WTC11 (cell line): ENCODE measurements around the gene FIGNL2. TPM values are rescaled to one million over a fixed set of nuclear protein-coding genes. Genes with fewer than 3 reads are reported as not detected.
A peak's percentile ranks its signal among the peaks of the same experiment; 100 is the strongest.

Experiments used
- ATAC-seq: fragments of 200-7000 bp; cut with Tn5 transposase; 2 replicates; pipeline ENCODE4 v1.10.0; 2021; ENCODE audit warnings: mild to moderate bottlenecking, moderate library complexity
- CTCF ChIA-PET: fragments of 300-600 bp; sonication (Branson Sonifier 250); formaldehyde crosslinking; loops from one replicate; lab custom pipeline; 2021; ENCODE audit warnings: antibody characterized with exemption; lab: Charles Lee
- POLR2A ChIA-PET: fragments of 350-600 bp; sonication (Branson Sonifier 250); formaldehyde crosslinking; loops from one replicate; lab custom pipeline; 2021; ENCODE audit warnings: antibody characterized with exemption; lab: Charles Lee
- DNase-seq: peaks from one replicate; pipeline ENCODE4 v3.0.0; 2021; ENCODE audit warnings: low spot score
- H3K27ac Mint-ChIP-seq: 2 replicates; pipeline ENCODE4 v1.8.0; 2021; ENCODE audit warnings: mixed read lengths
- H3K27me3 Mint-ChIP-seq: 2 replicates; pipeline ENCODE4 v1.8.0; 2021; ENCODE audit warnings: low read depth, mild to moderate bottlenecking, moderate library complexity, mixed read lengths
- H3K36me3 Mint-ChIP-seq: 2 replicates; pipeline ENCODE4 v1.8.0; 2021; ENCODE audit warnings: mixed read lengths
- H3K4me1 Mint-ChIP-seq: 2 replicates; pipeline ENCODE4 v1.8.0; 2022; ENCODE audit warnings: mixed read lengths
- H3K4me3 Mint-ChIP-seq: 2 replicates; pipeline ENCODE4 v1.8.0; 2021; ENCODE audit warnings: mild to moderate bottlenecking, moderate library complexity, mixed read lengths
- H3K9me3 Mint-ChIP-seq: 2 replicates; pipeline ENCODE4 v1.8.0; 2021; ENCODE audit warnings: mixed read lengths
- ATF3 ChIP-seq: sonication (generic); formaldehyde crosslinking; conservative IDR thresholded peaks from 2 replicates; pipeline ENCODE4 v1.8.1; 2022; ENCODE audit warnings: mild to moderate bottlenecking, missing genetic modification reagents
- ETV6 ChIP-seq: sonication (generic); formaldehyde crosslinking; IDR thresholded peaks from 2 replicates; pipeline ENCODE4 v1.8.1; 2022; ENCODE audit warnings: mild to moderate bottlenecking, missing genetic modification reagents
- FOXP4 ChIP-seq: sonication (generic); formaldehyde crosslinking; IDR thresholded peaks from 2 replicates; pipeline ENCODE4 v1.8.0; 2022; ENCODE audit warnings: mild to moderate bottlenecking, missing genetic modification reagents
- GRHL2 ChIP-seq: fragments of 250-450 bp; sonication (Bioruptor Pico); IDR thresholded peaks from 2 replicates; pipeline ENCODE4 v1.8.0; 2022; ENCODE audit warnings: mild to moderate bottlenecking, moderate library complexity; ENCODE audit not compliant: insufficient replicate concordance, severe bottlenecking
- IRF1 ChIP-seq: sonication (generic); formaldehyde crosslinking; IDR thresholded peaks from 2 replicates; pipeline ENCODE4 v1.8.0; 2023; ENCODE audit warnings: missing genetic modification reagents
- TCF7 ChIP-seq: sonication (generic); formaldehyde crosslinking; IDR thresholded peaks from 2 replicates; pipeline ENCODE4 v1.8.0; 2022; ENCODE audit warnings: mild to moderate bottlenecking, low read depth, missing genetic modification reagents, moderate library complexity
- TEAD1 ChIP-seq: sonication (generic); formaldehyde crosslinking; IDR thresholded peaks from 2 replicates; pipeline ENCODE4 v1.8.0; 2022; ENCODE audit warnings: mild to moderate bottlenecking, missing genetic modification reagents
- TP53 ChIP-seq: sonication (generic); formaldehyde crosslinking; IDR thresholded peaks from 2 replicates; pipeline ENCODE4 v1.8.1; 2023; ENCODE audit warnings: mild to moderate bottlenecking, missing genetic modification reagents
- ZNF281 ChIP-seq: sonication (generic); formaldehyde crosslinking; IDR thresholded peaks from 2 replicates; pipeline ENCODE4 v1.8.0; 2023; ENCODE audit warnings: mild to moderate bottlenecking, missing genetic modification reagents
- ZNF317 ChIP-seq: sonication (generic); formaldehyde crosslinking; IDR thresholded peaks from 2 replicates; pipeline ENCODE4 v1.8.1; 2023; ENCODE audit warnings: low read depth, mild to moderate bottlenecking, moderate library complexity, missing genetic modification reagents, borderline replicate concordance
- total RNA-seq: library from RNA; stranded (reverse); gene quantifications from 3 replicates; pipeline ENCODE4 v1.2.3, GENCODE V29; 2021

FIGNL2 gene
- total RNA-seq, 1 experiment from 2014 or later, result 9.9 TPM

- TF ChIP-seq ZNF317 (CRISPR knock-in tag), result no peak
- TF ChIP-seq IRF1 (CRISPR knock-in tag), result no peak
- no peak for TF ChIP-seq TCF7
- TF ChIP-seq ATF3, result no peak
- TF ChIP-seq, all 79 proteins: peak for 0
Measured at GRCh38 chr12:51860986-51861385, 12.5 kb upstream of the FIGNL2 start (continued).

- Mint-ChIP-seq H3K4me1 (peaks cover 38% of the 10 kb centered on the region), H3K27me3 (peaks cover 48% of the 10 kb centered on the region), H3K9me3 (no peaks in the 10 kb centered on the region), H3K4me3 (peak overlapping the region; percentile 79), H3K27ac (peak overlapping the region; percentile 93), H3K36me3 (no peaks in the 10 kb centered on the region)
- POLR2A ChIA-PET, result interaction anchor here (0.5 to 1.4 kb wide), 5 partner anchors 9 to 604 kb away, joined by 3 to 7 read pairs (median 4); no protein-coding TSS in a partner anchor
- CTCF ChIA-PET, result interaction anchor here (0.6 to 3.5 kb wide), 6 partner anchors 9 to 39 kb away, joined by 3 to 23 read pairs (median 8); no protein-coding TSS in a partner anchor
- DNase-seq, result peak; percentile 88
- TF ChIP-seq GRHL2 (CRISPR knock-in tag), result no peak
- peak; percentile 60; the same call in 1 of the 2 replicates for TF ChIP-seq ZNF281 (CRISPR knock-in tag)
- TF ChIP-seq TEAD1 (CRISPR knock-in tag), result 0 out of 2 replicates have a peak, but pooled peaks have one; percentile 40
- 0 out of 2 replicates have a peak, but pooled peaks have one; percentile 36 for TF ChIP-seq ETV6 (CRISPR knock-in tag)
- 0 out of 2 replicates have a peak, but pooled peaks have one; percentile 40 for TF ChIP-seq TP53
- ATAC-seq, result peak; percentile 97
Measured at GRCh38 chr12:51855586-51856428, 7.3 kb upstream of the FIGNL2 start.

GRCh38 chr12:51852404-51853137 is 4.1 kb upstream of the FIGNL2 start:
- CTCF ChIA-PET, result interaction anchor here (0.5 to 1.5 kb wide), 6 partner anchors 10 to 33 kb away, joined by 3 to 8 read pairs (median 4); no protein-coding TSS in a partner anchor
- no peak overlapping the region for H3K27ac Mint-ChIP-seq

More at GRCh38 chr12:51852404-51853137, 4.1 kb upstream of the FIGNL2 start:
- Mint-ChIP-seq H3K4me3 (no peak overlapping the region), H3K27me3 (peaks cover 67% of the 10 kb centered on the region), H3K9me3 (no peaks in the 10 kb centered on the region)
- DNase-seq (no peak), ATAC-seq (no peak)
- POLR2A ChIA-PET, result no interaction called here
- TF ChIP-seq FOXP4, result no peak
- TF ChIP-seq, all 79 proteins: peak for 0
- Mint-ChIP-seq H3K4me1 (peaks cover 41% of the 10 kb centered on the region), H3K36me3 (no peaks in the 10 kb centered on the region)
